Keratinocyte (primary cell): ENCODE measurements around the gene PABPC3.

Experiments used
- EZH2 ChIP-seq: IDR thresholded peaks from one replicate; pipeline ENCODE4 v1.6.1; 2012; ENCODE audit warnings: inconsistent platforms, mild to moderate bottlenecking, low read length, moderate library complexity
- TF ChIP-seq, protein P1 (sequence below), 3 experiments: IDR thresholded peaks in 1 of 3; conservative IDR thresholded peaks in 1 of 3; optimal IDR thresholded peaks in 1 of 3; 2 replicates in 2 of 3; 3 replicates in 1 of 3; pipeline versions ENCODE3 to v1.5.1; 2011; ENCODE audit warnings: low read length in 3 of 3, mild to moderate bottlenecking in 3 of 3, moderate library complexity in 2 of 3, control low read depth in 1 of 3, inconsistent platforms in 1 of 3; ENCODE audit not compliant: insufficient read depth in 2 of 3; ENCODE audit errors: extremely low read depth in 1 of 3

DNA sequence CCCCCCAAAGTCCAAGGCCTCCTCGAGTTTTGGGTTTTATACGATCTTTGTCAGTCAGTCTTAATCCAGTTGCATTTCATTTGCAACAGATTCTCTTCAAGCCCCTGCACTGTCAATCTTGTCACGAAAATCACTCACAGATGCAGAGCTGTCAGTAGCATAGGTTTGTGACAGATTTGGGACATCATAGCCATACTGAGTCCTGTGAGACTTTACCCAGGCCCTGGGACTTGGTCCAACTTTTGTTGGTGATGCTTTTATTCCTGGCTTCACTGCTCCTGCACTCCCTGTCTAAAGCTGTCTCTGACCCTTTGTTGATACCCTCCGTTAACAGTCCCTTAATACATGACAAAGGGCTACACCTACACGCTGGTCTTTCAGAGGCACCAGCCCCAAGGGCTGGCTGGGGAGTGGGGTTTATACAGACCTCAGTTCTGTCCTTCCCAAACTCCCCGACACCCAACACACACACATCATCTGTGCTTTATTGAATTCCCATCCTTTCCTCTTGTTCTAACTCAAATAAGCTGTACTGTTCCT lies 36.0 kb downstream of the PABPC3 start:
- TF ChIP-seq, protein P1, sequence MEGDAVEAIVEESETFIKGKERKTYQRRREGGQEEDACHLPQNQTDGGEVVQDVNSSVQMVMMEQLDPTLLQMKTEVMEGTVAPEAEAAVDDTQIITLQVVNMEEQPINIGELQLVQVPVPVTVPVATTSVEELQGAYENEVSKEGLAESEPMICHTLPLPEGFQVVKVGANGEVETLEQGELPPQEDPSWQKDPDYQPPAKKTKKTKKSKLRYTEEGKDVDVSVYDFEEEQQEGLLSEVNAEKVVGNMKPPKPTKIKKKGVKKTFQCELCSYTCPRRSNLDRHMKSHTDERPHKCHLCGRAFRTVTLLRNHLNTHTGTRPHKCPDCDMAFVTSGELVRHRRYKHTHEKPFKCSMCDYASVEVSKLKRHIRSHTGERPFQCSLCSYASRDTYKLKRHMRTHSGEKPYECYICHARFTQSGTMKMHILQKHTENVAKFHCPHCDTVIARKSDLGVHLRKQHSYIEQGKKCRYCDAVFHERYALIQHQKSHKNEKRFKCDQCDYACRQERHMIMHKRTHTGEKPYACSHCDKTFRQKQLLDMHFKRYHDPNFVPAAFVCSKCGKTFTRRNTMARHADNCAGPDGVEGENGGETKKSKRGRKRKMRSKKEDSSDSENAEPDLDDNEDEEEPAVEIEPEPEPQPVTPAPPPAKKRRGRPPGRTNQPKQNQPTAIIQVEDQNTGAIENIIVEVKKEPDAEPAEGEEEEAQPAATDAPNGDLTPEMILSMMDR (optimal IDR thresholded peaks at IDR 0.05 in 1 of 3, IDR thresholded peaks at IDR 0.05 in 1 of 3, conservative IDR thresholded peaks at IDR 0.05 in 1 of 3; ENCODE audit: extremely low read depth in 1 of 3, insufficient read depth in 2 of 3, low read length in 3 of 3), result no peak
- TF ChIP-seq EZH2, result no peak
